ENCODE measurements around the gene NXPH1.

- TF ChIP-seq, protein P1, sequence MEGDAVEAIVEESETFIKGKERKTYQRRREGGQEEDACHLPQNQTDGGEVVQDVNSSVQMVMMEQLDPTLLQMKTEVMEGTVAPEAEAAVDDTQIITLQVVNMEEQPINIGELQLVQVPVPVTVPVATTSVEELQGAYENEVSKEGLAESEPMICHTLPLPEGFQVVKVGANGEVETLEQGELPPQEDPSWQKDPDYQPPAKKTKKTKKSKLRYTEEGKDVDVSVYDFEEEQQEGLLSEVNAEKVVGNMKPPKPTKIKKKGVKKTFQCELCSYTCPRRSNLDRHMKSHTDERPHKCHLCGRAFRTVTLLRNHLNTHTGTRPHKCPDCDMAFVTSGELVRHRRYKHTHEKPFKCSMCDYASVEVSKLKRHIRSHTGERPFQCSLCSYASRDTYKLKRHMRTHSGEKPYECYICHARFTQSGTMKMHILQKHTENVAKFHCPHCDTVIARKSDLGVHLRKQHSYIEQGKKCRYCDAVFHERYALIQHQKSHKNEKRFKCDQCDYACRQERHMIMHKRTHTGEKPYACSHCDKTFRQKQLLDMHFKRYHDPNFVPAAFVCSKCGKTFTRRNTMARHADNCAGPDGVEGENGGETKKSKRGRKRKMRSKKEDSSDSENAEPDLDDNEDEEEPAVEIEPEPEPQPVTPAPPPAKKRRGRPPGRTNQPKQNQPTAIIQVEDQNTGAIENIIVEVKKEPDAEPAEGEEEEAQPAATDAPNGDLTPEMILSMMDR (IDR thresholded peaks at IDR 0.05): no peak
- no peak for TF ChIP-seq EZH2 (IDR thresholded peaks at IDR 0.05; ENCODE audit: borderline replicate concordance, insufficient read depth, low read depth, low read length, poor library complexity, severe bottlenecking)
Observed at GRCh38 chr7:8386926-8387550, 46.4 kb upstream of the NXPH1 start.

All from B cell (primary cell).